IPS DF 19.7 (cell line): ENCODE measurements around the gene AFAP1L2.

Experiments
- DNase-seq: peaks from one replicate; pipeline ENCODE4 v3.0.0-alpha.2; 2013; ENCODE audit warnings: low read depth, low spot score

Gene AFAP1L2

DNA sequence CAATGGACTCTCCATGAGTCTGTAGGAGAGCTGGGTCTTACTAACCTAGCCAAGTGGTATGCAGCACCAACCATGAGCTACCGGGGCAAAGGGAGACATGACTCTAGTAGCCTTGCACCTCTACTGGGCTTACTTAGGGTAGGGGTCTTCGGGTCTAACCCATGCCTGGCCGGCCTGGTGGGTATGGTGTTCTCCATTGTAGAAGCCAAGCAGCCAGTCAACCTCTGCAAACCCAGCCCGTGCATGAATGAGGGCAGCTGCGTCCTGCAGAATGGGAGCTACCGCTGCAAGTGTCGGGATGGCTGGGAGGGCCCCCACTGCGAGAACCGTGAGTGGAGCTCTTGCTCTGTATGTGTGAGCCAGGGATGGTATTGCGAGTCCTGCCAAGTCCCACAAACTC, 114.3 kb downstream of the AFAP1L2 start:
- DNase-seq: no peak

DNA sequence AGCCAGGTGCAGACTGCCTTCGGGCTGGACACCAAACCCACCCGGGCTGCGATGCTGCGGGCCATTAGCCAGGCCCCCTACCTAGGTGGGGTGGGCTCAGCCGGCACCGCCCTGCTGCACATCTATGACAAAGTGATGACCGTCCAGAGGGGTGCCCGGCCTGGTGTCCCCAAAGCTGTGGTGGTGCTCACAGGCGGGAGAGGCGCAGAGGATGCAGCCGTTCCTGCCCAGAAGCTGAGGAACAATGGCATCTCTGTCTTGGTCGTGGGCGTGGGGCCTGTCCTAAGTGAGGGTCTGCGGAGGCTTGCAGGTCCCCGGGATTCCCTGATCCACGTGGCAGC, 115.2 kb downstream of the AFAP1L2 start:
- DNase-seq: no peak

DNA sequence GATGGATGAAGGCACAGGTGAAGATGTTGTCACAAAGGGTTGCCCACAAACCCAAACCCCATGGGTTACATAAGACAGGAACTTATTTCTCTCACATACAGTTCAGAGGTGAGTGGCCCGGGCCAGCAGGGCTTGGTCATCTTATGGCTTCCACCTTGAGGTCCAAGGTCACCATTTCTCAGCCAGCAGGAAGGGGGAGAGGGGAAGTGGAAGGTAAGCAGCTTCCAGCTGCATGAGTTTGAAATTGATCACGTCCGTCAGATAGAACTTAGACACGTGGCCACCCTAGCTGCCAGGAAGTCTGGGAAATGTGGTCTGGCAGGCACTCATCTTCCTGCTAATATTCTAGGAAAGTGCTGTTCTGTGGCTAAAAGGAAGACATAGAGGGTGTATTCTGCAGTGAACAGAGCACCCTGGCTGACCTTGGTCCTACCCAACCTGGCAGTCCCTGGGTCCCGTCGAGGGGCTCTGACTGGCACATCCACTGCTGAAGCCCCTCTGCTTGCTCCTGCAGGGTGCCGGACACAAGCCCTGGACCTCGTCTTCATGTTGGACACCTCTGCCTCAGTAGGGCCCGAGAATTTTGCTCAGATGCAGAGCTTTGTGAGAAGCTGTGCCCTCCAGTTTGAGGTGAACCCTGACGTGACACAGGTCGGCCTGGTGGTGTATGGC, 115.7 kb downstream of the AFAP1L2 start:
- no peak for DNase-seq

DNA sequence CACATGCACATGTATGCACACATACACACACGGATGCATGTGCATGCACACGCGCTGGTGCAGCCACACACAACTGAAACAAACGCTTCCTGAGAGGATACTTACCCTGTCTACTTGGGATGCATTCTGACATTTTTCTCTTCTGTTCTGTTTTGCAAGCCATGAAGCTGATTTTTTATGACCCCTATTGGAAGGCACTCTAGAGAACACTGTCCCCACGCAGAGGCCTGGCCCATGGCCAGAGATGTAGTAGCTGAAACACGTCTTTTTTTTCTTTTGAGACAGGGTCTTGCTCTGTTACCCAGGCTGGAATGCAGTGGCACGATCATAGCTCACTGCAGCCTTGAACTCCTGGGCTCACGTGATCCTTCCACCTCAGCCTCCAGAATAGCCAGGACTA, 117.4 kb downstream of the AFAP1L2 start:
- no peak for DNase-seq

DNA sequence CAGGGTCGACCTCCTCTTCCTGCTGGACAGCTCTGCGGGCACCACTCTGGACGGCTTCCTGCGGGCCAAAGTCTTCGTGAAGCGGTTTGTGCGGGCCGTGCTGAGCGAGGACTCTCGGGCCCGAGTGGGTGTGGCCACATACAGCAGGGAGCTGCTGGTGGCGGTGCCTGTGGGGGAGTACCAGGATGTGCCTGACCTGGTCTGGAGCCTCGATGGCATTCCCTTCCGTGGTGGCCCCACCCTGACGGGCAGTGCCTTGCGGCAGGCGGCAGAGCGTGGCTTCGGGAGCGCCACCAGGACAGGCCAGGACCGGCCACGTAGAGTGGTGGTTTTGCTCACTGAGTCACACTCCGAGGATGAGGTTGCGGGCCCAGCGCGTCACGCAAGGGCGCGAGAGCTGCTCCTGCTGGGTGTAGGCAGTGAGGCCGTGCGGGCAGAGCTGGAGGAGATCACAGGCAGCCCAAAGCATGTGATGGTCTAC, 118.3 kb downstream of the AFAP1L2 start:
- no peak for DNase-seq

DNA sequence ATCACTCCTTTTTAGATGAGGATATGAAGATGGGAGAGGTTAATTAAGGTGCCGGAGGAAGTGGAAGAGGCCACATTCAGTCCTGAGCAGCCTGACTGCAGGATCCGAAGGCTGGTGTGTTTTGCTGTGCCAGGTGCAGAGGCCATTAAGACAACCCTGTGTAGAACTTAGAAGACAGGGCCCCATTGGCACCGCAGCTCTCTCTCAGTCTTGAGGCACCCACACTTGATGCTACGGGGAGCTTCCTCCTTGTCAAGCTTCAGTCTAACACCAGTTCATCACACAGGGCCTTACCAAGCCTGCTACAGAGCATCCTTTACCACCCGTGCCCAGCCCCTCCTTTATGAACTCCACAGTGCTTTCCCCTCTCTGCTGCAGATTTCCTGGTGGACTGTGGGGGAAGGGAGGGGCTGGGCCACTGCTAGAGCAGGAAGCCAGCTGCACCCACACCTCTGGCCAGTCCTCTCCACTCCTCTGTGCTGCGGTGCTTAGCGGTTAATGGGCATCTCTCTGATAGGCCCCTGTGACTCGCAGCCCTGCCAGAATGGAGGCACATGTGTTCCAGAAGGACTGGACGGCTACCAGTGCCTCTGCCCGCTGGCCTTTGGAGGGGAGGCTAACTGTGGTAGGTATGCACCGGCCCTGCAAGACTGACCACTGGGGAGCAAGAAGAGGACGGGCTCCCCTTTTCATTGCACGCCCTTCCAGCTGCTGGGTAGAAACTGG, 119.8 kb downstream of the AFAP1L2 start:
- DNase-seq: no peak

DNA sequence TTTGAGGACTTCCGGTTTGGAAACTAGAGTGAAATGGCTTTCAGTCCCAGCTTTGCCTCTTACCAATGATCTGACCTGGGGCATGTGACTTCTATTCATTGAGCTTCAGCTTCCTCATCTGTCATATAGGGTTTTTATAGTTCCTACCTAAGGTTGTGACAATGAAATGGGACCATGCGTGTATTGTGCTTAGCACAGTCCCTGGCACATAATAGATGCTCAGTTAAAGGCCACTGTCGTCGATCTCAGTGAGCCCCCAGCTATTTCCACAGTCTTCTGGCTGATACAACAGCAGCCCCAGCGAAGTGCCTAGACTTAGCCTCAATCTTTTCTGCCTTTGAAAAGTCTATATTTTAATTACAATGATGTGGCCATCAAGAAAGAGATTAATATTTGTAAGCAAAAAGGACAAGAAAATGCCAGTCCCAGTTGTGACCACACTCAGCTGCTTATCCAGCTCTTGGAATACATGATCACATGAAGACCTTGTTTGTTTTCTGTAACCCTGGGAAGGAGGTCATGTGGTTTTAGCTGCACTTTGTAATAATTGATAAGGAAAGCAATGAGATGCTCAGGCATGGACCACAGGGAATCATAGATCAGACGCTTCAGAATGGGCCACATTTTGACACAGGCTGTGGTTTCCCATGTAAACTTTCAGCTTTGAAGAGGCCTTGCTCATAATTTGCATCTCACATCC, 120.6 kb downstream of the AFAP1L2 start:
- no peak for DNase-seq

DNA sequence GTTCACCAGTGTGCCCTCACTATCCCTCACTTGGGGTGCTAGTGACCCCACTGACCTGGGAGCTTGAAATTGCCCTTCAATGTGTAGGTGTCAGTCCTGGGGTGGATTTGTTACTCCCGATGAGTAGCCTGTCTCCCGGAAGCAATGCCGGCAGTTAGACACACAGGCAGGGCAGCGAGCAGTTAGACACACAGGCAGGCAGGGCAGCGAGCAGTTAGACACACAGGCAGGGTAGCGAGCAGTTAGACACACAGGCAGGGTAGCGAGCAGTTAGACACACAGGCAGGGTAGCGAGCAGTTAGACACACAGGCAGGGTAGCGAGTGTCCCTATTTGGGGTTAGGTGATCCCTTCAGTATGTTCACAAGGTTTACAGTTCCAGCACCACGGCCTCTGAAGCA, 121.2 kb downstream of the AFAP1L2 start:
- no peak for DNase-seq

DNA sequence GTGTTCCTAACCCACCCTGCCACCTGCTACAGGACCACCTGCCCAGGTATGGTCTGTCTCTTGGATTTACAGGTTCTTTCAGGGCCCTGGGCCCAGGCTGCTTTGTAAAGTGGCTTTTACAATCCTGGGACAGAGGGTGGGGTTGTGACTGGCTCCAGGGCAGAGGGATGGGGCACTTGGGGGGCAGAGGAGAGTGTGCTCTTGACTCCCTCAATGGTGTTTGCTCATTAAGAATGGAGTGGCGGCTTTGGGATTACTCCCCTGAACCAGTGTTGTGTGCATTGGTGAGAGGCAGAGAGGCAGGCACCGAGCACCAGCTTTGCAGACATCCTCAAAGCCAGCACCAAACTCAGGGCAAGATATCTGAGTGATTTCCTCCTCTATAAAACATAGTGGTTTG, 121.8 kb downstream of the AFAP1L2 start:
- DNase-seq: no peak

DNA sequence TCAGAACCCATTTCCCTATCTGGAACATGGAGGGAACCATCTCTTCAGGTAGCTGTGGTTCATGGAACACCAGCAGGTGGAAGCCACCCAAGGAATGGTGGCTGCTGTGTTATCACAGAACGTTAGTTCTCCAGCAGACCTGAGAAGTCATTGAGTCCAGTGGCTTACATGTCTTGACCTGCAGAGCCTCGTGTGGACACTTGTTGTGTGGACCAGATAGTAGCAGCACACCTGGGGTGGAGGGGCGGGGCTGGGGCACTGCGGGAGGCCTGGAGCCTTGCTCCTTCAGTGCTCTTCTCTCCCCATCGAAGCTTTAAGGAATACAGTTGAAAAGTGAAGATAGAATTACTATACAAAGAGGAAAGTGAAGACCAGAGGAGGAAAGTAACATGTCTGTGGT, 122.8 kb downstream of the AFAP1L2 start:
- DNase-seq: no peak

DNA sequence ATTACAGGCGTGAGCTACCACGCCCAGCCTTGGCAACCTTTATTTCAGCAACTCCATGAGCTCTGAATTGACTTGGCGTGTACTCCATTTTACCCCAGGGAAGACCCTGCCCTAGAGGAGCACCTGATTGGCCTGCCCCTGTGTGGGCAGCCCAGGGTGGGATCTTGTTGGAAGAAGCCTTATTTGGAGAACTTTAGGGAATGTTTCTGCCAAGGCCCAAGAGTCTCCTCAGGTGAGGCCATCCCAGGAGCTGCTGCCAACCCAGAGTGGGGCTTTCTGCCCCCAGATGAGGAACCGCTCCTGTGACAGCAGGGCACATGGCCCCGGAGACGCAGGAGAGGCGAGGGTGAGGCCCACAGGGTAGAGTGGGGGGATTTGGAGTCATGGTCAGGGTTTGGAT, 123.3 kb downstream of the AFAP1L2 start:
- no peak for DNase-seq

DNA sequence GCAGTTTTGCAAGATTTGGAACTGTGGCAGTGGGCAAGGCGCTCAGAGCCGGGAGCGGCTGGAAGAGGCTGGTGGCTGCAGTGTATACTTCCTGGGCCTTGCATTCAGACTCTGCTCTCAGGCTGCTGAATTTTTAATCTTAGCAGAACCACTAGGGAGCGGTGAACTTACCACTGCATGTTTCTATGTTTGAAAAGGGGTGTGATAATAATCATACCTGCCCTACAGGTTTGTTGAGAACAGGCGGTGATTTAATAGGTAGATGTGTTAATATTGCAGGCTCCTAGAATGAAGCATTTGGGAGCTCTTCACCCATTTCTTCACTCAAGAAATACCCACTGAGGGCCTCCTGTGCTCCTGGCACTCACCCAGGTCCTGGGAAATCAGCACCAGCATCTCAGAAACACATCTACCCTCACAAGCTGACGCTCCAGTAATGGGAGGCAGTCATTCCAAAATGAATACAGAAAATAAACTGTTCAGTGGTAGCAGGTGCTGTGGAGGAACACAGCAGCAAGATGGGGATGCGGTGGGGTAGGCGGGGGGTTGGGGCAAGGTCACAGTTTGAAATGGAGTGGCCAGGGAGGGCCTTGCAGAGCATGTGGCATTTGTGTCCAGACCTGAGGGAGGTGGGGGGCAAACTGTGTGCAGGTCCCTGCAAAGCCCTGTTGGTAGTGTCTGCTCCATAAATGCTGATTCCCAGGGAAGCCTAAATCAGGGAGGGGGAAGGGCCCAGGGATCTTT, 124.2 kb downstream of the AFAP1L2 start:
- DNase-seq: no peak

DNA sequence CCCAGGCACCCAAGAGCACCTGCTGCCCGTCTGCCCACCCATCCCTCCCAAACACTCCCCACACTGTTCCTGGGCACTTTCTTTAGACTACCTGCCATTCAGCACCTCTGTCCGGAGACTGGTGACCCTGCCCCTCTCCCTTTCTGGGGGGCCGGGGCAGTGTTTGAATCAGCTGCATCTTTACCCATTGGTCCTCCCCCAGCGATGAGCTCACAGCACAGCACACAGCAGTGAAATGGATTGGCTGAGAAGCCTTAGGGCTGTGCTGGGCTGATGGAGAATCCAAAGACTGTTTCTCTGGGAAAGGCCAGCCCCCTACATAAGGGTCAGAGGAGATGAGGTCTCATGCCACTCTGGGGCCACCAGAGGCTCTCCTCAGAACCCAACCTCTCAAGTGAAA, 125.0 kb downstream of the AFAP1L2 start:
- no peak for DNase-seq

DNA sequence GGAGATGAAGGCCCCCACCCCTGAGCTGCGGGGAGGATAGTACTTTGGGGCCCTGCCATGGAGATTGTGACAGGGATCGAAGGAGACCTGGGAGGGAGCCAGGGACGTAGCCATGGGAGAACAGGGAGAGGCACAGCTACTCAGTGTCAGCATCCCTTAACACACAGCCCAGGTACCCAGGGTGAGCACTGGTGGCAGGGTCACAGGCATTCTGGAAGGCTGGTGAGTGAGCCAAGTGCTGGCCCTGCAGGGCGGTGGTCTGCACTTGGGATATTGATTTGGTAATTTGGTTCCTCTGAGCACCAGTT, 125.5 kb downstream of the AFAP1L2 start:
- DNase-seq: no peak

DNA sequence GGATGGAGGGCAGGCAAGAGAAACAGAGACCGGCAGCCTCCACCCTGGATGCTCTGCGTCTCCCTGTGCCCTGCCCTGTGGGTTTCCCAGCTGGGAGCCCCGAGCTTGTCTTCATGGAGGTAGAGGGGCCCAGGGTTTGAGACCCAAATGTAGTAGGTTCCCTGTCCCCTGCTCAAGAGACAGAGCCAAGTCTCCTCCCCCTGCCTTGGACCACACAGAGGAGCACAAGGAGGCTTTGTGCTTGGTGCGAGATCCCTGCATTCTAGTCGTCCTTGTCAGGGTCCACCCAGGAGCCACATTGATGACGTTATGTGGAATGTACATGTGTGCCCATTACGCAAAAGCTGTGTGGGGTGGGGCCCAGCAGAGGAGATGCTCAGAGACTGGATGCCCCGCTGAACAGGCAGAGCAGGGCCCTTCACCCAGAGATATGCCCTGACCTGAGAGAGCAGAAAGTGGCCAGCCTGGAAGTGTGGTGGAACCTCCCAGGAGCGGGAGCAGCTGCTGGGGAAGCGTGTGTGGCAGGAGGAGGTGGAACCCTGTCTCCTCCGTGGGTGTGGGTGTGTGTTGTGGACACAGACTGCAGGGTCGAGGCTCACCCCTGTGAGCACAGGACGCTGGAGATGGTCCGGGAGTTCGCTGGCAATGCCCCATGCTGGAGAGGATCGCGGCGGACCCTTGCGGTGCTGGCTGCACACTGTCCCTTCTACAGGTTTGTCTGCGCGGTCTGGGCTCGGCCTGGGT, 126.0 kb downstream of the AFAP1L2 start:
- no peak for DNase-seq

DNA sequence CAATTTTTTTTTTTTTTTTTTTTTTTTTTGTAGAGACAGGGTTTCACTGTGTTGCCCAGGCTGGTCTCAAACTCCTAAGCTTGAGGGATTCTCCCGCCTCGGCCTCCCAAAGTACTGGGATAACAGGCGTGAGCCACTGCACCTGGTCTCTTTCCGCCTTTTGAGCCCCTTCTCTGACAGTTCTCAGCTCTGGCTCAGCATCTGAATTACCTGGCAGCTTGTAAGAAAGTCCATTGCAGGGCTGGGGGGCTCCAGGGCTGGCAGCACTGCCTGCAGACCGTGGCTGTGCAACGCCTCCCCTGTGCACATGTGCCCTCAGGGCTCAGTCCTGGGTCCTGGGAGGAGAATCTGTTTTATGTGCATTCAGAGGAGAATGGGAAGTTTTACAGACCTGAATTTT, 127.6 kb downstream of the AFAP1L2 start:
- DNase-seq: no peak

DNA sequence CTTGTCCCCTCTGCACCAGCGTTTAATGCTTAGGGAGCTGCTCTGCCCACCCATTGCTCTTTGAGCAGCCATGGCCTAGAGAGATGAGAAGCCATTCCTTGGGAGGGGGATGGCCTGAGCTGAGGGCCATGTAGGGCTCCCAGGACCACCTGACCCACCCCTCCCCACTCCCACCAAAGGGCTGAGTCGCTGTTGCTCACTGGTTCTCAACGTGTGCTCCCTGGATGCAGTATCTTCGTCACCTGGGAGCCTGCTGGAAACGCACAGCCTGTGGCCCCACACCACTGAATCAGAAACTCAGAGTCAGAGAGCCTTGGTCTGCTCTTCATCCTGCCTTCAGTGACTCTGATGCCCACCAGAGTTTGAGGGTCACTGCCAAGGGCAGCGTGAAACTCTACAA, 128.2 kb downstream of the AFAP1L2 start:
- DNase-seq: no peak

DNA sequence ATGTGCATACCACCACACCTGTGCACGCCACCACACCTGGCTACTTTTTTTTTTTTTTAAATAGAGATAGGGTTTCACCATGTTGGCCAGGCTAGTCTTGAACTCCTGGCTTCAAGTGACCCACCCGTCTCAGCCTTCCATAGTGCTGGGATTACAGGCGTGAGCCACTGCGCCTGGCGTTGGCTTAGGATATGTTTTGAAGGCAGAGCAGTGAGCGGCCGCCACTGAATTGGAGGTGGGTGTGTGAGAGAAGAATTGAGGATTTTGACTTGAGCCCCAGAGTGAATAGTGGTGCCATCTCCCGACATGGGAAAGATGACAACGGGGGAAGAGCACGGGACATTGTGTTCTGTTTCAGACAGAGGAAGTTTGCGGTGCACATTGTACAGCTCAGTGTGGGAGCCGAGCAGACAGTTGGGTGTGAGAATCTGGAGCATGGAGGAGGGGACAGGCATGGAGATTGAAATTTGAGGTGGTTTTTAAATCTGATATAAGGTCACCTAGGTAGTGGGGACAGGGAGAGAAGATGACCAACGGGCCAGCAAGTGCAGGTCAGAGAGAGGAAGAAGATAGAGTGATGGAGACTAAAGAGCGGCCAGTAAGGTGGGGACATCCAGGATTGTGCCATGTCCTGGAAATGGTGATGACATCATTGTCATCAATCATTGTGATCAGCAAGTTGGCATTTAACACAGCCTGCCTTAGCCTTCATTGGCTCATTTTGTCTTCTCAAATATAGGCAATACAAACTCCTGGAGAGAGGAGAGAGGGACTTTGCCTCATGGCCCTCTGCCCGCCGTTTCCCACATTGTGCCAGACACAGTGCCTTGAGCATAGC, 129.5 kb downstream of the AFAP1L2 start:
- no peak for DNase-seq

DNA sequence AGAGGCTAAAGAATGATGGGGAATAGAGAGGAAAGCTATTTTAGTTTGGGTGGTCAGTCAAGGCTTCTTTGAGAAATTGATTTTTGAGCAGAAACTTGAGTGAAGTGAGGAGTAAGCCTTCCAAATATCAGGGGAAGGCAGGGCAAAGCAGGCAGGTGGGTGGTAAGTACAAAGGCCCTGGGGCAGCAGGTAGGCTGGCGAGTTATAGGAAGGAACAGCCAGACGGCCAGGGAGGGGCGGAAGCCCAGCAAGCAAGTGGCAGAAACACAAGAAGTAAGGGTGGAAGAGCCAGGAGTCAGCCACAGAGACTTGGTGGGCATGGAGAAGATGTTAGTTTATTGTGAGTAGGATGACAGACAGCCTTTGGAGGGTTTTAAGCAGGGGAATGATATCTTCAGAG, 130.4 kb downstream of the AFAP1L2 start:
- DNase-seq: no peak

DNA sequence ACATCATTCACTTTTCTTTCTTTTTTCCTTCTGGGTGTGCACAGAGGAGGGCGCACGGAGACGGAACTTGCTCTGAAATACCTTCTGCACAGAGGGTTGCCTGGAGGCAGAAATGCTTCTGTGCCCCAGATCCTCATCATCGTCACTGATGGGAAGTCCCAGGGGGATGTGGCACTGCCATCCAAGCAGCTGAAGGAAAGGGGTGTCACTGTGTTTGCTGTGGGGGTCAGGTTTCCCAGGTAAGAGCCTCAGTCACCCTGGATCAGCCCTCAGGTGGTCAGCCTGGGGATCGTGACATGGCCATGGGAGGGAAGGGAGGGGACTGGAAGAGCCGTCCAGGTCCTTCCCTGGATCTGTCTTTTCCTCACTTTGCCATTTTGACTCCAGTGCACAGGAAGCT, 131.6 kb downstream of the AFAP1L2 start:
- no peak for DNase-seq

DNA sequence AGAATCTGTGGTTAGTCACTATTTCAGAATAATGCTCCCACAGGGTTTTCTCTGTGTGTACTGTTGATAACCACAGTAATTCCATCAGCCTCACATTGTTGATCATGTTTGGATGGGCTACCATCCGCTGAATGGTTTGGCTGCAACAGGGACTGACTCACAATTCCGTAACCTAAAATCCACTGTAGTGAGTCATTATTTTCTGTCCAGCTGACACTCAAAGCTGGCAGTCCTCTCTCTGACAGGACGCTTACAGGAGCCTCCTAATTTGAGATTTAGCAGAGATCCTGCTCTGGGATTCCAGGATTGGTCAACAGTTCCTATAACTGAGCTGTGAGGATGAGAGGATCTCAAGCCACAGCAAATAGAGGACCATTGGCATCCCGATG, 132.5 kb downstream of the AFAP1L2 start:
- DNase-seq: no peak
